ENCODE measurements around the gene STRA6.
"Not testable (repeated sequence)": the region's sequence is repeated elsewhere in the genome, so short reads cannot be mapped to it uniquely, and the experiment has no call there.

- TF ChIP-seq CTCF, POLR2AphosphoS5, POLR2A (IDR thresholded peaks at IDR 0.05): not testable (repeated sequence)
These were observed 42.2 kb downstream of the STRA6 start for GRCh38 chr15:74160390-74160789.
